OCI-LY1 (cell line): Measurements from ENCODE around the gene EPHA8.

Source experiments
- CTCF ChIP-seq: fragments of 200-600 bp; sonication (generic), shearing (Covaris generic); IDR thresholded peaks from 2 replicates; pipeline ENCODE4 v1.5.1; 2017; ENCODE audit warnings: mild to moderate bottlenecking, antibody characterized with exemption, low read length, moderate library complexity, mixed read lengths
- EZH2 ChIP-seq: fragments of 200-600 bp; sonication (generic), shearing (Covaris generic); IDR thresholded peaks from 2 replicates; pipeline ENCODE4 v1.8.0; 2017; ENCODE audit warnings: borderline replicate concordance, mixed run types, mild to moderate bottlenecking, antibody characterized with exemption, low read length, moderate library complexity, mixed read lengths

GRCh38 chr1:22528451-22528850 is 34.8 kb upstream of the EPHA8 start:
- TF ChIP-seq CTCF (no peak), EZH2 (no peak)
